Sigmoid colon (tissue), 7 donors: ENCODE data around the gene MYADML2. TPM values are rescaled to one million over a fixed set of nuclear protein-coding genes. Genes with fewer than 3 reads are reported as not detected.
"Not testable (repeated sequence)": the region's sequence is repeated elsewhere in the genome, so short reads cannot be mapped to it uniquely, and the experiment has no call there.

Experiments
- DNase-seq: peaks from one replicate; pipeline ENCODE4 v3.0.0-alpha.2; 2019
- H3K27ac ChIP-seq, 4 donors: fragments of 200-600 bp; sonication (generic); one replicate each; pipeline ENCODE4 v1.5.1; 2016 to 2019; ENCODE audit warnings: mild to moderate bottlenecking in 1 of 4
- H3K27me3 ChIP-seq, 3 donors: fragments of 200-600 bp; sonication (generic); one replicate each; pipeline ENCODE4 v1.5.1; 2019; ENCODE audit warnings: mild to moderate bottlenecking in 1 of 3
- H3K36me3 ChIP-seq, 4 donors: fragments of 200-600 bp; sonication (generic); one replicate each; pipeline ENCODE4 v1.5.1; 2016 to 2019
- H3K4me1 ChIP-seq, 4 donors: fragments of 200-600 bp; sonication (generic); one replicate each; pipeline ENCODE4 v1.5.1; 2017 to 2019
- H3K4me3 ChIP-seq, 4 donors: fragments of 200-600 bp; sonication (generic); one replicate each; pipeline ENCODE4 v1.5.1; 2017 to 2019; ENCODE audit warnings: mild to moderate bottlenecking in 2 of 4, moderate library complexity in 1 of 4
- H3K9me3 ChIP-seq, 4 donors: fragments of 200-600 bp in 3 of 4; sonication (generic) in 3 of 4; one replicate each; pipeline versions ENCODE4 v1.5.1 to v1.6.1; 2013 to 2019
- EP300 ChIP-seq, 4 donors: sonication (generic); formaldehyde crosslinking; IDR thresholded peaks; one replicate each; pipeline ENCODE4 v1.6.1; 2017; ENCODE audit warnings: antibody characterized with exemption in 4 of 4
- POLR2A ChIP-seq, 2 donors: fragments of 450-650 bp; IDR thresholded peaks; one replicate each; pipeline ENCODE4 v1.6.1; 2016; ENCODE audit warnings: antibody characterized with exemption in 2 of 2, mild to moderate bottlenecking in 2 of 2, moderate library complexity in 2 of 2
- POLR2AphosphoS5 ChIP-seq, 4 donors: sonication (generic); formaldehyde crosslinking; IDR thresholded peaks; one replicate each; pipeline ENCODE4 v1.6.1; 2017; ENCODE audit warnings: antibody characterized with exemption in 4 of 4
- WGBS, 2 donors: extraction: QIAGEN DNeasy Blood & Tissue Kit; methylation state at CpG; one replicate each; pipeline ENCODE4 v1.1.7; 2013; 5-methylcytosine and 5-hydroxymethylcytosine counted together
- intact Hi-C: fragments of 100-400 bp; cut with DNase I; formaldehyde crosslinking; loops from one replicate; pipeline ENCODE4 v1.15.1; 2023
- polyA plus RNA-seq, 3 donors: library from polyadenylated mRNA; stranded (reverse); fragments of 200-250 nt; gene quantifications; one replicate each; pipeline ENCODE4 v1.2.3, GENCODE V29; 2013
- total RNA-seq, 4 donors: library from RNA; depleted of rRNA; stranded (reverse); fragments of >200 nt; gene quantifications; one replicate each; pipeline ENCODE4 v1.1.0, GENCODE V29; 2016
- TF ChIP-seq, protein P1 (sequence below), 4 experiments: fragments of 450-650 bp in 3 of 4; fragments of 200-600 bp in 1 of 4; IDR thresholded peaks; one replicate each; pipeline ENCODE4 v1.5.1; 2016 to 2019; ENCODE audit warnings: antibody characterized with exemption in 4 of 4, mild to moderate bottlenecking in 3 of 4, moderate library complexity in 2 of 4
- donor health status: healthy with polysubstance abuse.
- donor health status: Bipolar disorder and iron deficiency.
- donor health status: healthy.

The MYADML2 gene
- total and polyA plus RNA-seq, 7 donors: not detected

DNA sequence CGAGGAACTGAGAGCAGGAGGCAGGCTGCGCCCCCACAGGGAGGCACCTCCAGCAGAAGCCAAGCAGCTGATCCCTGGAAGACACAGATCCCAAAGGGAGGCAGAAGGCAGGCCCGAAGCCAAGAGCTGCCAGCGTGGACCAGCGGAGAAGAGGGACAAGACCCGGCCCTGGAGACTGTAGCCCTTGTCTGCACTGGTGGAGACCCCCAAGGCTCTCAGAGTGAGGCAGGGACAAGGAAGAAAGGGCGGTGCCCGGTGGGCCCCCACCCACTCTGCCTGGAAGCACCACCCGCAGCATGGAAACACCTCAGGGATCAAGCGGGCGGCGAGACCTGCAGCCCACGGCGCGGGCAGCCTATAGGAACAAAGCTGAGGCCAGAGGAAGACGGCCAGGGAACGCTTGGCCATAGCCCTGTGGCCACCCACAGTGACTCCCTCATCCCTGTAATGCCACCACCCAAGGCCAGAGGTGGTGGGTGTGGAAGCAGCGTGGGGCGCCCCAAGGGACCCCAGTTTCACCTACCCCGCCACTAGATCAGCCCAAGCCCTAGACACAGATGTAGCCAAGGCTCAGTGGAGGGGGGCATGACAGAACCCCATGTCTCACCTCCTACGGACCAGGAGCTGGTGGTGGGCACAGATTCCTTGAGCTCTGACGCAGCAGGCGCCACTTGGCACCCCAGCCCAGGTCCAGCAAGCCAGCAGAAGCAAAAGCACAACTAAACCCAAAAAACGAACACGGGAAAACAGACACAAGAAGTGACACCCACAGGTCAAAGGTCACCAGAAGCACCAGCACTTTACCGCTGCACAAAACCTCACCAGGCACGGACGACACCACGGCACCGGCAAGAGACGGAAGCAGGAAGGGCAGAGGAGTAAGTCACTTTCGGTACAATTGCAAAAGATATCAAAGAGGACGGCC, 26.2 kb downstream of the MYADML2 start:
- peaks cover 0 to 87% (median 78%) of the 10 kb centered on the region in 4 donors for H3K4me1 ChIP-seq
- no peaks in the 10 kb centered on the region for H3K9me3 ChIP-seq
- intact Hi-C loops: no loop called here
- WGBS, 2 donors: 88 to 91% methylated on average over 33 of the region's 33 CpGs
- TF ChIP-seq, protein P1, sequence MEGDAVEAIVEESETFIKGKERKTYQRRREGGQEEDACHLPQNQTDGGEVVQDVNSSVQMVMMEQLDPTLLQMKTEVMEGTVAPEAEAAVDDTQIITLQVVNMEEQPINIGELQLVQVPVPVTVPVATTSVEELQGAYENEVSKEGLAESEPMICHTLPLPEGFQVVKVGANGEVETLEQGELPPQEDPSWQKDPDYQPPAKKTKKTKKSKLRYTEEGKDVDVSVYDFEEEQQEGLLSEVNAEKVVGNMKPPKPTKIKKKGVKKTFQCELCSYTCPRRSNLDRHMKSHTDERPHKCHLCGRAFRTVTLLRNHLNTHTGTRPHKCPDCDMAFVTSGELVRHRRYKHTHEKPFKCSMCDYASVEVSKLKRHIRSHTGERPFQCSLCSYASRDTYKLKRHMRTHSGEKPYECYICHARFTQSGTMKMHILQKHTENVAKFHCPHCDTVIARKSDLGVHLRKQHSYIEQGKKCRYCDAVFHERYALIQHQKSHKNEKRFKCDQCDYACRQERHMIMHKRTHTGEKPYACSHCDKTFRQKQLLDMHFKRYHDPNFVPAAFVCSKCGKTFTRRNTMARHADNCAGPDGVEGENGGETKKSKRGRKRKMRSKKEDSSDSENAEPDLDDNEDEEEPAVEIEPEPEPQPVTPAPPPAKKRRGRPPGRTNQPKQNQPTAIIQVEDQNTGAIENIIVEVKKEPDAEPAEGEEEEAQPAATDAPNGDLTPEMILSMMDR (IDR thresholded peaks at IDR 0.05): no peak
- TF ChIP-seq POLR2AphosphoS5 (IDR thresholded peaks at IDR 0.05): no peak
- no peak for TF ChIP-seq EP300 (IDR thresholded peaks at IDR 0.05)
- TF ChIP-seq POLR2A (IDR thresholded peaks at IDR 0.05): no peak
- no peak overlapping the region for H3K27ac ChIP-seq
- H3K36me3 ChIP-seq: peaks cover 7 to 36% (median 22%) of the 10 kb centered on the region in 4 donors
- no peak for DNase-seq
- no peak overlapping the region for H3K4me3 ChIP-seq
- no peaks in the 10 kb centered on the region for H3K27me3 ChIP-seq

DNA sequence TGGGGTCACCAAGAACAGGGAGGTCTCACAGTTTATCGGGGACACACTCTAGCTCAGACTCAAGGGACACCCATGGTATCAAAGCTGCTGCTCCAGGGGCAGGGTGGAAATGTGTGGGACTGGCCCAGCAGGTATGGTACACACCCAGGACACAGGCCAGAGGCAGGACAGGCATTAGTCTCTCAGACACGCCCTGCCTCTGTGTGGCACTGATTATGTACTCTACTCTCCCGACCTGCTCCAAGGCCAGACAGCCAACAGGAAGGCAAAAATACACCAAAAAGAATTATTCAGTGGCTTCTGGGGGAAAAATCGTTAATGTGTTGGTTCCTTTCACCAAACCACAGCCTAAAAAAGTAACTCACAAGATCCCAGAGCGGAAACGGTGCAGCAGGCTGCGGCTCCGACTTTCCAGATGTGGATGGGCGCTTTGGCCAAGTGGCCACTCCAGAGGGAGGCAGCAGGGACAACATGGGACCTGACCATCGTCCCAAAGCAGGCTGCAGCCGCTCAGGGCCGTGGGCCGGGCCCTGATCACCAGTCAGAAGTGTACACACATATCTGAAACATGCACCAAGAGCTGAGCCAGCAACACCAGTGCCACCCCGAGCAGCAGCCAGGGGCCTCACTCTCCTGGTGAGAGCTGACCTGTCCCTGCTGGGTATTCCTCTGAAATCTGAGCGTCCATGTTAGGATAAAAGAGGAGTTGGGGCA, 28.0 kb downstream of the MYADML2 start:
- no peaks in the 10 kb centered on the region for H3K27me3 ChIP-seq
- no peaks in the 10 kb centered on the region for H3K9me3 ChIP-seq
- TF ChIP-seq POLR2AphosphoS5 (IDR thresholded peaks at IDR 0.05) (no peak), EP300 (IDR thresholded peaks at IDR 0.05) (no peak), POLR2A (IDR thresholded peaks at IDR 0.05) (no peak)
- TF ChIP-seq, protein P1 (IDR thresholded peaks at IDR 0.05): no peak
- peaks cover 12 to 54% (median 34%) of the 10 kb centered on the region in 4 donors for H3K36me3 ChIP-seq
- H3K4me3 ChIP-seq: no peak overlapping the region
- peak overlapping the region in 2 of 4 donors; percentile 69 to 84 for H3K27ac ChIP-seq
- 32 to 71% methylated on average over 15 of the region's 15 CpGs for WGBS, 2 donors
- DNase-seq: no peak
- intact Hi-C loops: no loop called here
- H3K4me1 ChIP-seq: peaks cover 0 to 70% (median 60%) of the 10 kb centered on the region in 4 donors

DNA sequence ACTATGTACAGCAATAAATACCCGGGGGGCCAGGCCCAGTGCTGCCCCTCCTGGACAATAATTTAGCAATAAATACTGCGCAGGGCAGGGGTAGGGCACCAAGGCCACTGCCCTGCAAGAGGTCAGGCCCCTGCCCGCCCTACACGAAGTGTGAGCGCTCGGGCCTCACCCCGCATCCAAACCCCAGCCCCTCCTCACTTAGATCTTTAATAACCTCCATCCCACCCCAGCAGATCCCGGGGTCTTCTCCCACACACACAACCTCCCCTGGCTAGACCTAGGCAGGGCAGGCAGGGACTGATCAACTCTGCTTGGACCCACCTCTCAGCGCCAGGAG, 28.7 kb downstream of the MYADML2 start:
- WGBS, 2 donors: 14 to 40% methylated on average over 9 of the region's 9 CpGs
- H3K27me3 ChIP-seq, DNase-seq, intact Hi-C loops, H3K9me3 ChIP-seq: not testable (repeated sequence)
- Histone ChIP-seq H3K27ac (peak overlapping the region; percentile 69 to 84 (median 74)), H3K36me3 (peaks cover 19 to 61% (median 41%) of the 10 kb centered on the region in 4 donors), H3K4me3 (peak overlapping the region; percentile 37 to 94 (median 84)), H3K4me1 (peaks cover 0 to 63% (median 53%) of the 10 kb centered on the region in 4 donors)

DNA sequence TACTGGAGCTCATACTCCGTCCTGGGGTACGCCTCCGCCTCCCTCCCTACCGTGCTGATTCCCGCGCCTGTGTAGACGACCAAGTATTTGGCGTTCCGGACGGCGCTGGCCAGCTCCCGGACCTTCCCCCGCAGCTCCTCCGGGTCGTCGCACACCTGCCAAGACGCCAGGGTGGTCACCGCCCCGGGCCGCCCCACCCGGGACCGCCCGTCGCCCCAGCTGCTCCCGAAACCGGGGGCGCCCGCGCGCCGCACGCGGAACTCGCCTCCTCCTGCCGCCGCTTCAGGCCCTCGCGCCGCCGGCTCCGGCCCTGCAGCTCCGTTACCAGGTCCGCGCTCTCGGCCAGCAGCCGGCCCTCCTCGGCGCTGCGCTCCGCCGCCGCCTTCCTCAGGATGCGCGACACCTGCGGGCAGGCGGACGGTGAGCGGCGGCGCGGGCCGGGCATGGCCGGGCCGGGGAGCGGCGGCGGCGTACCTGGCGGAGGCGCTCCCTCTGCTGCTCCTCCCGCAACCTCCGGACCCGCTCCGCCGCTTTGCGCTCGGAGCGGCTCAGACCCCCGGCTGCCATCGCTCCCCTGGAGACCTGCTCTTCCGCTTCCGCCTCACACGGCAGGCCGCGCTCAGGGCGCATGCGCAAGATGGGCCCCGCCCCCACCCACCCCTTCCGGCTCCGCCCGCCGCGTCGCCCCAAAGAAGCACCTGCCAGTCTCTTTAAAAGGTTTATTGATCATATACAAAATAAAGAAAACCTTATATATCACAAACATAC, 29.3 kb downstream of the MYADML2 start, which contains the start of gene SIRT7:
Gene SIRT7, minus strand, starts transcription at position 612 of the 768 bp plus-strand sequence. Its CDS starts 45 bp downstream, at position 567.
- Histone ChIP-seq H3K4me3 (peak within 1 kb of the TSS; percentile 37 to 94 (median 84)), H3K27ac (peak within 1 kb of the TSS; percentile 69 to 84 (median 74)), H3K36me3 (peaks cover 19 to 65% (median 43%) of the 10 kb centered on the region in 4 donors), H3K4me1 (peaks cover 0 to 57% (median 48%) of the 10 kb centered on the region in 4 donors), H3K9me3 (no peaks in the 10 kb centered on the region), H3K27me3 (no peaks in the 10 kb centered on the region)
- WGBS, 2 donors: 1% methylated on average over 94 of the region's 94 CpGs
- peak; percentile 89 for DNase-seq
- TF ChIP-seq POLR2AphosphoS5 (IDR thresholded peaks at IDR 0.05) (peak; percentile 48 to 89 (median 78)), POLR2A (IDR thresholded peaks at IDR 0.05) (no peak)
- intact Hi-C loops: no loop called here

DNA sequence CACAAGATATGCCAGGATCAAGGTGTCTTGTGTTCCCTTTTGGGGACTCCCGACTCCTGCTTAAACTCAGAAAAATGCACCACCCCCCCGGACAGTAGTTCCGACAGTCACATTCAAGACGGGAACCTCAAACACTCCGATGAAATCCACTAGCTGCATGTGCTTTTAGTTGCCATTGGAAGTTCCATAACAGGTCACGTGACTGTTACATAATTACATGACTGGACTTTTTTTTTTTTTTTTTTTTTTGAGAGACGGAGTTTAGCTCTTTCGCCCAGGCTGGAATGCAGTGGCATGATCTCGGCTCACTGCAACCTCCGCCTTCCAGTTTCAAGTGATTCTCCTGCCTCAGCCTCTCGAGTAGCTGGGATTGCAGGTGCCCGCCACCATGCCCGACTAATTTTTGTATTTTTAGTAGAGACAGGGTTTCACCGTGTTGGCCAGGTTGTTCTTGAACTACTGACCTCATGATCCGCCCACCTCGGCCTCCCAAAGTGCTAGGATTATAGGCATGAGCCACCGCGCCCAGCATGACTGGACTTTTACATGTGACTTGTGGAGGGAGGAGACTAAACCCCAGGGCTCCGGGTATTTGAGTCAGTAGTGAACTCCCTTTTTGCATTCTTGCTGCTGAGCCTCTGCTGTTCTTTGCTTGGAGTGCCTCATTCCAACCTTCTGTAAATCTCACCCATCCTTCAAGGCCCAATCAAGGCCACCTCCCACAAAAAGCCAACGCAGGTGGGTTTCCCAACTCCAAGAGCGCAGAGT, 30.6 kb downstream of the MYADML2 start:
- TF ChIP-seq, protein P1 (IDR thresholded peaks at IDR 0.05): no peak
- TF ChIP-seq EP300 (IDR thresholded peaks at IDR 0.05): no peak
- peak in 1 of 2 donors; percentile 58 for TF ChIP-seq POLR2A (IDR thresholded peaks at IDR 0.05)
- TF ChIP-seq POLR2AphosphoS5 (IDR thresholded peaks at IDR 0.05): no peak
- Histone ChIP-seq H3K36me3 (peaks cover 13 to 61% (median 36%) of the 10 kb centered on the region in 4 donors), H3K27ac (no peak overlapping the region)

More for the DNA sequence above, 30.6 kb downstream of the MYADML2 start:
- Histone ChIP-seq H3K4me3 (no peak overlapping the region), H3K27me3 (no peaks in the 10 kb centered on the region), H3K9me3 (no peaks in the 10 kb centered on the region), H3K4me1 (peaks cover 0 to 51% (median 42%) of the 10 kb centered on the region in 4 donors)
- WGBS, 2 donors: 62 to 79% methylated on average over 21 of the region's 21 CpGs
- intact Hi-C loops: no loop called here
- no peak for DNase-seq
